HCT116 (cell line): ENCODE data around the gene ITIH5. TPM values are rescaled to one million over a fixed set of nuclear protein-coding genes. Genes with fewer than 3 reads are reported as not detected.

ENCODE experiments used
- ATAC-seq: fragments of 200-7000 bp; cut with Tn5 transposase; 2 replicates; pipeline ENCODE4 v1.9.1; 2020; ENCODE audit warnings: mild to moderate bottlenecking, moderate library complexity
- BruUV-seq: library from RNA; stranded (reverse); fragments of 400-500 nt; replicated peaks from 2 replicates; lab custom pipeline; 2021; lab: Mats Ljungman, UMichigan
- CTCF ChIA-PET: fragments of 300-600 bp; sonication (Branson Sonifier 250); formaldehyde crosslinking; loops from one replicate; lab custom pipeline; 2021; ENCODE audit warnings: antibody characterized with exemption; lab: Charles Lee
- POLR2A ChIA-PET: fragments of 300-600, 350-600 bp; sonication (Branson Sonifier 250); formaldehyde crosslinking; loops from one replicate; lab custom pipeline; 2021; ENCODE audit warnings: antibody characterized with exemption; lab: Charles Lee
- RAD21 ChIA-PET, 2 experiments: fragments of 300-600 bp; sonication (Branson Sonifier 250); formaldehyde crosslinking; loops; one replicate each; lab custom pipeline; 2023; ENCODE audit warnings: low total read pairs in 2 of 2; ENCODE audit not compliant: uncharacterized antibody in 2 of 2, unreplicated experiment in 2 of 2, low non-redundant PET in 1 of 2; lab: Charles Lee
- DNase-seq: peaks from one replicate; pipeline ENCODE4 v3.0.0-alpha.2; 2010; ENCODE audit warnings: low read depth, low spot score
- H2AFZ ChIP-seq: fragments of 200-600 bp; shearing (Covaris generic), sonication (generic); 2 replicates; pipeline ENCODE4 v1.6.1; 2017; ENCODE audit warnings: low read depth, mixed run types, mixed read lengths, antibody characterized with exemption, low read length; ENCODE audit not compliant: poor library complexity, severe bottlenecking
- H3K27ac ChIP-seq: 2 replicates; pipeline ENCODE4 v1.5.1; 2012; ENCODE audit warnings: low read depth, low read length
- H3K27me3 ChIP-seq: fragments of 200-600 bp; sonication (generic); 2 replicates; pipeline ENCODE4 v1.6.1; 2016; ENCODE audit warnings: mixed run types, low read length, mixed read lengths; ENCODE audit not compliant: insufficient read depth
- H3K36me3 ChIP-seq, 2 experiments: fragments of 200-500 bp in 1 of 2; fragments of 200-600 bp in 1 of 2; sonication (Bioruptor generic) in 1 of 2; sonication (generic) in 1 of 2; 2 replicates each; pipeline versions ENCODE4 v1.5.1 to v1.6.1; 2014 to 2016; ENCODE audit warnings: low read length in 2 of 2, inconsistent platforms in 1 of 2, mixed read lengths in 1 of 2, mixed run types in 1 of 2; ENCODE audit not compliant: insufficient read depth in 2 of 2, control insufficient read depth in 1 of 2
- H3K4me1 ChIP-seq, 2 experiments: fragments of 200-600 bp in 1 of 2; sonication (generic) in 1 of 2; 2 replicates each; pipeline versions ENCODE4 v1.5.1 to v1.6.1; 2012 to 2017; ENCODE audit warnings: low read length in 2 of 2, inconsistent platforms in 1 of 2, mild to moderate bottlenecking in 1 of 2, mixed read lengths in 1 of 2, mixed run types in 1 of 2, moderate library complexity in 1 of 2; ENCODE audit not compliant: insufficient read depth in 2 of 2, control insufficient read depth in 1 of 2
- H3K4me2 ChIP-seq: fragments of 200-600 bp; sonication (generic); 2 replicates; pipeline ENCODE4 v1.6.1; 2017; ENCODE audit warnings: mixed run types, low read length, mixed read lengths
- H3K4me3 ChIP-seq, 2 experiments: fragments of 200-600 bp in 1 of 2; sonication (generic) in 1 of 2; replicated peaks in 1 of 2; 2 replicates each; pipeline ENCODE4 v1.5.1; 2011 to 2016; ENCODE audit warnings: low read length in 2 of 2, control low read depth in 1 of 2, low read depth in 1 of 2, mild to moderate bottlenecking in 1 of 2, mixed read lengths in 1 of 2, mixed run types in 1 of 2
- H3K79me2 ChIP-seq: fragments of 200-600 bp; sonication (generic); 2 replicates; pipeline ENCODE4 v1.6.1; 2017; ENCODE audit warnings: mild to moderate bottlenecking, mixed run types, low read length, moderate library complexity, mixed read lengths; ENCODE audit not compliant: insufficient read depth
- H3K9ac ChIP-seq: fragments of 200-600 bp; sonication (generic); 2 replicates; pipeline ENCODE4 v1.6.1; 2016; ENCODE audit warnings: low read length, mixed read lengths
- H3K9me2 ChIP-seq: fragments of 200-600 bp; sonication (generic), shearing (Covaris generic); 2 replicates; pipeline ENCODE4 v1.6.1; 2017; ENCODE audit warnings: mixed run types, mild to moderate bottlenecking, moderate library complexity; ENCODE audit not compliant: insufficient read depth
- H3K9me3 ChIP-seq, 2 experiments: fragments of 200-500 bp in 1 of 2; fragments of 200-600 bp in 1 of 2; sonication (Bioruptor generic) in 1 of 2; sonication (generic) in 1 of 2; 2 replicates each; pipeline ENCODE4 v1.6.1; 2014 to 2017; ENCODE audit warnings: low read length in 2 of 2, mixed read lengths in 2 of 2, inconsistent platforms in 1 of 2, low read depth in 1 of 2, mild to moderate bottlenecking in 1 of 2, mixed run types in 1 of 2, moderate library complexity in 1 of 2; ENCODE audit not compliant: control insufficient read depth in 1 of 2, insufficient read depth in 1 of 2
- H4K20me1 ChIP-seq: fragments of 200-600 bp; sonication (generic), shearing (Covaris generic); 2 replicates; pipeline ENCODE4 v1.6.1; 2017; ENCODE audit warnings: mixed run types, mild to moderate bottlenecking, moderate library complexity; ENCODE audit not compliant: insufficient read depth
- CEBPB ChIP-seq: IDR thresholded peaks from 2 replicates; pipeline ENCODE4 v1.6.1; 2012; ENCODE audit warnings: low read depth
- CTCF ChIP-seq, 3 experiments: fragments of 200-600 bp in 1 of 3; sonication (generic) in 1 of 3; IDR thresholded peaks in 2 of 3; conservative IDR thresholded peaks in 1 of 3; 2 replicates each; pipeline ENCODE4 v1.5.1; 2012 to 2017; ENCODE audit warnings: low read depth in 2 of 3, low read length in 2 of 3, antibody characterized with exemption in 1 of 3, borderline replicate concordance in 1 of 3, control low read depth in 1 of 3, mild to moderate bottlenecking in 1 of 3, mixed read lengths in 1 of 3, mixed run types in 1 of 3, moderate library complexity in 1 of 3; ENCODE audit not compliant: insufficient read depth in 1 of 3
- ELF1 ChIP-seq: IDR thresholded peaks from 2 replicates; pipeline ENCODE4 v1.6.1; 2012; ENCODE audit warnings: low read depth, borderline replicate concordance
- MAX ChIP-seq: IDR thresholded peaks from 2 replicates; pipeline ENCODE4 v1.6.1; 2012
- POLR2AphosphoS5 ChIP-seq: IDR thresholded peaks from 2 replicates; pipeline ENCODE4 v1.6.1; 2011; ENCODE audit warnings: mild to moderate bottlenecking, low read depth, low read length, moderate library complexity
- REST ChIP-seq: IDR thresholded peaks from 2 replicates; pipeline ENCODE4 v1.6.1; 2012; ENCODE audit warnings: low read depth
- SIN3A ChIP-seq: IDR thresholded peaks from 2 replicates; pipeline ENCODE4 v1.6.1; 2012; ENCODE audit warnings: low read depth
- SRF ChIP-seq: IDR thresholded peaks from 2 replicates; pipeline ENCODE4 v1.6.1; 2012; ENCODE audit warnings: low read depth
- YY1 ChIP-seq: IDR thresholded peaks from 2 replicates; pipeline ENCODE4 v1.6.1; 2011; ENCODE audit warnings: low read length, low read depth, moderate library complexity, mild to moderate bottlenecking; ENCODE audit not compliant: insufficient replicate concordance; ENCODE audit errors: extremely low read depth
- ZNF274 ChIP-seq: fragments of 200-500 bp; sonication (Bioruptor generic); IDR thresholded peaks from 2 replicates; pipeline ENCODE4 v1.6.1; 2014; ENCODE audit warnings: mild to moderate bottlenecking, low read depth, low read length, inconsistent platforms
- intact Hi-C: fragments of 100-400 bp; cut with micrococcal nuclease; formaldehyde crosslinking; loops from 2 replicates; pipeline ENCODE4 v1.10.0; 2022
- total RNA-seq: library from RNA; stranded (reverse); gene quantifications from one replicate; pipeline ENCODE4 v1.2.1, GENCODE V29; 2021; ENCODE audit not compliant: unreplicated experiment
- TF ChIP-seq, protein P1 (sequence below): IDR thresholded peaks from 2 replicates; pipeline ENCODE4 v1.6.1; 2011; ENCODE audit warnings: mild to moderate bottlenecking, low read length, moderate library complexity; ENCODE audit not compliant: insufficient replicate concordance; ENCODE audit errors: extremely low read depth

The ITIH5 gene
- total RNA-seq, 1 experiment from 2014 or later = not detected

GRCh38 chr10:7703140-7703539 lies 36.4 kb upstream of the ITIH5 start, which contains the start of gene ITIH2:
Gene ITIH2 (plus strand): TSS chr10:7703316. CDS start chr10:7703435, 119 bp downstream.
- ChIA-PET POLR2A (no interaction called here), CTCF (interaction anchor here (1.9 kb wide), 1 partner anchor 178 kb away, joined by 5 read pairs; no protein-coding TSS in a partner anchor)

More at GRCh38 chr10:7703140-7703539, 36.4 kb upstream of the ITIH5 start, which contains the start of gene ITIH2:
- no peak within 1 kb of the TSS for H3K27ac ChIP-seq
- no peaks in the 10 kb centered on the region for H3K9me3 ChIP-seq
- no peak within 1 kb of the TSS for H3K4me3 ChIP-seq
- no peak within 1 kb of the TSS for H3K9ac ChIP-seq
- RAD21 ChIA-PET = no interaction called here
- no TSS peak for BruUV-seq
- ATAC-seq = no peak
- H3K27me3 ChIP-seq = peaks cover 48% of the 10 kb centered on the region
- H3K79me2 ChIP-seq = no peaks in the 10 kb centered on the region
- TF ChIP-seq SIN3A (no peak), CEBPB (no peak), CTCF (IDR thresholded peaks at IDR 0.05 in 2 of 3, conservative IDR thresholded peaks at IDR 0.05 in 1 of 3; ENCODE audit: borderline replicate concordance in 1 of 3, insufficient read depth in 1 of 3, low read depth in 2 of 3, low read length in 2 of 3) (no peak), ZNF274 (no peak), REST (no peak), YY1 (no peak), MAX (no peak), POLR2AphosphoS5 (no peak), ELF1 (no peak), SRF (no peak)
- TF ChIP-seq, protein P1, sequence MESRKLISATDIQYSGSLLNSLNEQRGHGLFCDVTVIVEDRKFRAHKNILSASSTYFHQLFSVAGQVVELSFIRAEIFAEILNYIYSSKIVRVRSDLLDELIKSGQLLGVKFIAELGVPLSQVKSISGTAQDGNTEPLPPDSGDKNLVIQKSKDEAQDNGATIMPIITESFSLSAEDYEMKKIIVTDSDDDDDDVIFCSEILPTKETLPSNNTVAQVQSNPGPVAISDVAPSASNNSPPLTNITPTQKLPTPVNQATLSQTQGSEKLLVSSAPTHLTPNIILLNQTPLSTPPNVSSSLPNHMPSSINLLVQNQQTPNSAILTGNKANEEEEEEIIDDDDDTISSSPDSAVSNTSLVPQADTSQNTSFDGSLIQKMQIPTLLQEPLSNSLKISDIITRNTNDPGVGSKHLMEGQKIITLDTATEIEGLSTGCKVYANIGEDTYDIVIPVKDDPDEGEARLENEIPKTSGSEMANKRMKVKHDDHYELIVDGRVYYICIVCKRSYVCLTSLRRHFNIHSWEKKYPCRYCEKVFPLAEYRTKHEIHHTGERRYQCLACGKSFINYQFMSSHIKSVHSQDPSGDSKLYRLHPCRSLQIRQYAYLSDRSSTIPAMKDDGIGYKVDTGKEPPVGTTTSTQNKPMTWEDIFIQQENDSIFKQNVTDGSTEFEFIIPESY = no peak
- H4K20me1 ChIP-seq = no peaks in the 10 kb centered on the region
- no peaks in the 10 kb centered on the region for H3K9me2 ChIP-seq
- H3K4me2 ChIP-seq = no peak within 1 kb of the TSS
- H3K36me3 ChIP-seq = no peaks in the 10 kb centered on the region
- DNase-seq = no peak
- intact Hi-C loops = no loop called here
- H2AFZ ChIP-seq = no peak within 1 kb of the TSS
- H3K4me1 ChIP-seq = no peaks in the 10 kb centered on the region
